ENCODE data around the gene SLC29A4. TPM values are rescaled to one million over a fixed set of nuclear protein-coding genes. Genes with fewer than 3 reads are reported as not detected.

Gene SLC29A4
- total RNA-seq, 2 experiments from 2014 or later = 0.39 to 1.1 TPM

DNA sequence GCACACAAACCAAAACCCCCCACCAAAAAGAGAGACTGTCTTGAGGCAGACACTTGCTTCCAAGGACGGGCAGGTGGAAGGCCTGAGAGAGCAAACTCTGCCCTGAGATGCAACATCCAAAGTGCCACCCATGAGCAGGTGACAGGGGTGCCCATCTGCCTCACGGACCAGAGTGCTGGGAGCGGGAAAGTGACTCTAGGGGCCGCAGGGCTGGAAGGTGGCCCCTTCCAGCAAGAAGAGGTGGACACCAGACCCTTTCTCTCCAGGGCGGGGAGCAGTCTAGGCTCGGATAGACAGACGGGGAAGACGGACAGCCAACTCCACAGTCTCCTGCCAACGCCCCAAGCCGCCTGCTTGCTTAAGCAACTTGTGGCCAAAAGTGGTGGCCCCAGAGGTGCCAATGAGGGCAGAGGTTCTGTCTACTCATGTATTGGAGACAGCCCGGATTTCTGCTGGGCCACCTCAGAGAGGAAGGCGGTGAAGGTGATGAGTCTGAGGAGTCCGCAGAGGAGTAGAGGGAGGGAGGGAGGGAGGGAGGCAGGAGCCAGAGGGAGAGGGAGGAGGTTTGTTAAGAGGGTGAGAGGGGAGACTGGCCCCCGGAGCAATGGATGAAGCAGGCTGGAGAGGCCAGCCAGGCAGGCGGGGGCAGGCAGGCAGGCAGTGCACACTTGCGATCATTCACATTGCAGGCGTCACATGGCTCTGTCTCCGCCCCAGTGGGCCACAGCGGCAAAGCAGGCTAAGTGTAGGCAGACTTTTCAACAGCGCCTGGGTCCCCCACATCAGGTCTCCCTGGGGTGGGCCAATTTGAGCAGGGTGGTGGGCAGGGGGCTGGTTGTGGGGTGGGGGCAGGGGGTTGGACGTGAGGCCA lies 65.6 kb downstream of the SLC29A4 start:
- Mint-ChIP-seq H3K27ac (no peak overlapping the region), H3K36me3 (ENCODE audit: low read depth) (peaks cover 68% of the 10 kb centered on the region), H3K9me3 (peaks cover 2% of the 10 kb centered on the region), H3K27me3 (no peaks in the 10 kb centered on the region), H3K4me3 (no peak overlapping the region), H3K4me1 (ENCODE audit: low read depth) (no peaks in the 10 kb centered on the region)
- intact Hi-C loops (cut with DNase I, micrococcal nuclease) = no loop called here
- H3K36me3 ChIP-seq (ENCODE audit: insufficient read depth, low read length) = peaks cover 65% of the 10 kb centered on the region
- no peak overlapping the region for H3K27ac ChIP-seq (ENCODE audit: low read depth in 1 of 2, low read length in 2 of 2)
- TF ChIP-seq CTCF (IDR thresholded peaks at IDR 0.05) = no peak
- H3K9me3 ChIP-seq (ENCODE audit: control insufficient read depth in 1 of 2, insufficient read depth in 1 of 2, low read length in 2 of 2) = peaks cover 18 to 26% of the 10 kb centered on the region in 2 experiments
- DNase-seq (no peak), ATAC-seq (ENCODE audit: poor library complexity) (no peak)
- no peaks in the 10 kb centered on the region for H3K27me3 ChIP-seq (ENCODE audit: control insufficient read depth in 1 of 2, insufficient read depth in 2 of 2, low read length in 2 of 2)
- no peaks in the 10 kb centered on the region for H3K4me1 ChIP-seq (ENCODE audit: insufficient read depth, low read length)
- CTCF ChIA-PET = no interaction called here
- H3K4me3 ChIP-seq (ENCODE audit: low read length) = no peak overlapping the region
- POLR2A ChIA-PET = no interaction called here

- H3K36me3 ChIP-seq (ENCODE audit: insufficient read depth, low read length) = peaks cover 64% of the 10 kb centered on the region
- H3K9me3 ChIP-seq (ENCODE audit: control insufficient read depth in 1 of 2, insufficient read depth in 1 of 2, low read length in 2 of 2) = peaks cover 11 to 22% of the 10 kb centered on the region in 2 experiments
- Mint-ChIP-seq H3K27me3 (no peaks in the 10 kb centered on the region), H3K36me3 (ENCODE audit: low read depth) (peaks cover 67% of the 10 kb centered on the region), H3K4me1 (ENCODE audit: low read depth) (no peaks in the 10 kb centered on the region), H3K27ac (no peak overlapping the region), H3K9me3 (no peaks in the 10 kb centered on the region), H3K4me3 (no peak overlapping the region)
- H3K27me3 ChIP-seq (ENCODE audit: control insufficient read depth in 1 of 2, insufficient read depth in 2 of 2, low read length in 2 of 2) = no peaks in the 10 kb centered on the region
- no peak for TF ChIP-seq CTCF (IDR thresholded peaks at IDR 0.05)
- intact Hi-C loops (cut with DNase I, micrococcal nuclease) = no loop called here
- no peak overlapping the region for H3K4me3 ChIP-seq (ENCODE audit: low read length)
- CTCF ChIA-PET = no interaction called here
- POLR2A ChIA-PET = no interaction called here
- ATAC-seq (ENCODE audit: poor library complexity) (no peak), DNase-seq (no peak)
- H3K4me1 ChIP-seq (ENCODE audit: insufficient read depth, low read length) = no peaks in the 10 kb centered on the region
- no peak overlapping the region for H3K27ac ChIP-seq (ENCODE audit: low read depth in 1 of 2, low read length in 2 of 2)
Observed at GRCh38 chr7:5349005-5349380, 66.2 kb downstream of the SLC29A4 start.

DNA sequence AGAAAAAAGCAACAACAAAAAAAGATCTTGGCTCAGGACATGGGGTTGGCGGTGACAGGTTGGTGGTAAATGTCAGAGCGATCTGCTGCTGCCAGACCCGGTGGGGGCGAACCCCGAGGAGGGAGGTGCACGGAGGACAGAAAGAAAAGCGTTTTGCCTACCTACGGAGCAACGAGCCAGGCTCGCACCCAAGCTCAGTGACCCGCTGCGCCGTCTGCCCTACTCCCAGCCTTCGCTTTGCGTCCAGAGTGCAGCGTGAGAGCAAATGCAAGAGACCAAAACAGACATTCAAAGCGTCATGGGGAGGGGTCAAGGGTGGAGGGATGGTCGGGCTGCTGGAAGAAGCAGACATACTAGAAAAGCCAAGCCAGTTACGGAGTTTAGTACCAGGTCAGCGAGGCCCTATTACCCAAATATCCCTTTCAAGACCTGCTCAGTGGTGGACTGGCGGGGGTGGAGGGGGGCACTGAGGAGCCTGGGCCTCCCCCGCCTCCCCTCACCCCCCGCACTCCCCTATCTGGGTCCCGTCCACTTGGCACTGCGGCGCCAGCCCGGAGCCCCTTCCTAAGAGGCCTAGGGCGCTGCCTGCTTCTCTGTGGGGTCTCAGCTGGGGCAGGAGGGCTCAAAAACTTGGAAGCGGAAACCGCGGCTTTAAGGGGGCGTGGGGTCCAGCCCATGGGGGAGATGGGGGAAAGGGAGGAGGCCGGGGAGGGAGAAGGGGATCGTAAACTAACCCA lies 66.9 kb downstream of the SLC29A4 start:
- intact Hi-C loops (cut with DNase I, micrococcal nuclease) = no loop called here
- Histone ChIP-seq H3K27me3 (ENCODE audit: control insufficient read depth in 1 of 2, insufficient read depth in 2 of 2, low read length in 2 of 2) (no peaks in the 10 kb centered on the region), H3K36me3 (ENCODE audit: insufficient read depth, low read length) (peaks cover 58% of the 10 kb centered on the region), H3K27ac (ENCODE audit: low read depth in 1 of 2, low read length in 2 of 2) (no peak overlapping the region), H3K4me3 (ENCODE audit: low read length) (no peak overlapping the region), H3K4me1 (ENCODE audit: insufficient read depth, low read length) (peaks cover 2% of the 10 kb centered on the region), H3K9me3 (ENCODE audit: control insufficient read depth in 1 of 2, insufficient read depth in 1 of 2, low read length in 2 of 2) (peaks cover 5 to 16% of the 10 kb centered on the region in 2 experiments)
- CTCF ChIA-PET = no interaction called here
- ATAC-seq (ENCODE audit: poor library complexity) = no peak
- Mint-ChIP-seq H3K4me1 (ENCODE audit: low read depth) (peaks cover 5% of the 10 kb centered on the region), H3K9me3 (no peaks in the 10 kb centered on the region), H3K27ac (no peak overlapping the region), H3K36me3 (ENCODE audit: low read depth) (peaks cover 66% of the 10 kb centered on the region), H3K4me3 (no peak overlapping the region), H3K27me3 (no peaks in the 10 kb centered on the region)
- DNase-seq = no peak
- no peak for TF ChIP-seq CTCF (IDR thresholded peaks at IDR 0.05)
- POLR2A ChIA-PET = no interaction called here
